ENCODE results near the gene TCEAL5.

- TF ChIP-seq, protein P1, sequence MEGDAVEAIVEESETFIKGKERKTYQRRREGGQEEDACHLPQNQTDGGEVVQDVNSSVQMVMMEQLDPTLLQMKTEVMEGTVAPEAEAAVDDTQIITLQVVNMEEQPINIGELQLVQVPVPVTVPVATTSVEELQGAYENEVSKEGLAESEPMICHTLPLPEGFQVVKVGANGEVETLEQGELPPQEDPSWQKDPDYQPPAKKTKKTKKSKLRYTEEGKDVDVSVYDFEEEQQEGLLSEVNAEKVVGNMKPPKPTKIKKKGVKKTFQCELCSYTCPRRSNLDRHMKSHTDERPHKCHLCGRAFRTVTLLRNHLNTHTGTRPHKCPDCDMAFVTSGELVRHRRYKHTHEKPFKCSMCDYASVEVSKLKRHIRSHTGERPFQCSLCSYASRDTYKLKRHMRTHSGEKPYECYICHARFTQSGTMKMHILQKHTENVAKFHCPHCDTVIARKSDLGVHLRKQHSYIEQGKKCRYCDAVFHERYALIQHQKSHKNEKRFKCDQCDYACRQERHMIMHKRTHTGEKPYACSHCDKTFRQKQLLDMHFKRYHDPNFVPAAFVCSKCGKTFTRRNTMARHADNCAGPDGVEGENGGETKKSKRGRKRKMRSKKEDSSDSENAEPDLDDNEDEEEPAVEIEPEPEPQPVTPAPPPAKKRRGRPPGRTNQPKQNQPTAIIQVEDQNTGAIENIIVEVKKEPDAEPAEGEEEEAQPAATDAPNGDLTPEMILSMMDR (IDR thresholded peaks at IDR 0.05): no peak
- TF ChIP-seq ZFX (IDR thresholded peaks at IDR 0.05; ENCODE audit: borderline replicate concordance): no peak
Observed at GRCh38 chrX:103293118-103293517, 16.6 kb upstream of the TCEAL5 start.
